ENCODE measurements around the gene RBM10. TPM values are rescaled to one million over a fixed set of nuclear protein-coding genes. Genes with fewer than 3 reads are reported as not detected.

The RBM10 gene, protein sequence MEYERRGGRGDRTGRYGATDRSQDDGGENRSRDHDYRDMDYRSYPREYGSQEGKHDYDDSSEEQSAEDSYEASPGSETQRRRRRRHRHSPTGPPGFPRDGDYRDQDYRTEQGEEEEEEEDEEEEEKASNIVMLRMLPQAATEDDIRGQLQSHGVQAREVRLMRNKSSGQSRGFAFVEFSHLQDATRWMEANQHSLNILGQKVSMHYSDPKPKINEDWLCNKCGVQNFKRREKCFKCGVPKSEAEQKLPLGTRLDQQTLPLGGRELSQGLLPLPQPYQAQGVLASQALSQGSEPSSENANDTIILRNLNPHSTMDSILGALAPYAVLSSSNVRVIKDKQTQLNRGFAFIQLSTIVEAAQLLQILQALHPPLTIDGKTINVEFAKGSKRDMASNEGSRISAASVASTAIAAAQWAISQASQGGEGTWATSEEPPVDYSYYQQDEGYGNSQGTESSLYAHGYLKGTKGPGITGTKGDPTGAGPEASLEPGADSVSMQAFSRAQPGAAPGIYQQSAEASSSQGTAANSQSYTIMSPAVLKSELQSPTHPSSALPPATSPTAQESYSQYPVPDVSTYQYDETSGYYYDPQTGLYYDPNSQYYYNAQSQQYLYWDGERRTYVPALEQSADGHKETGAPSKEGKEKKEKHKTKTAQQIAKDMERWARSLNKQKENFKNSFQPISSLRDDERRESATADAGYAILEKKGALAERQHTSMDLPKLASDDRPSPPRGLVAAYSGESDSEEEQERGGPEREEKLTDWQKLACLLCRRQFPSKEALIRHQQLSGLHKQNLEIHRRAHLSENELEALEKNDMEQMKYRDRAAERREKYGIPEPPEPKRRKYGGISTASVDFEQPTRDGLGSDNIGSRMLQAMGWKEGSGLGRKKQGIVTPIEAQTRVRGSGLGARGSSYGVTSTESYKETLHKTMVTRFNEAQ
- 50.8 and 58.4 TPM in 2 replicates for total RNA-seq

DNA sequence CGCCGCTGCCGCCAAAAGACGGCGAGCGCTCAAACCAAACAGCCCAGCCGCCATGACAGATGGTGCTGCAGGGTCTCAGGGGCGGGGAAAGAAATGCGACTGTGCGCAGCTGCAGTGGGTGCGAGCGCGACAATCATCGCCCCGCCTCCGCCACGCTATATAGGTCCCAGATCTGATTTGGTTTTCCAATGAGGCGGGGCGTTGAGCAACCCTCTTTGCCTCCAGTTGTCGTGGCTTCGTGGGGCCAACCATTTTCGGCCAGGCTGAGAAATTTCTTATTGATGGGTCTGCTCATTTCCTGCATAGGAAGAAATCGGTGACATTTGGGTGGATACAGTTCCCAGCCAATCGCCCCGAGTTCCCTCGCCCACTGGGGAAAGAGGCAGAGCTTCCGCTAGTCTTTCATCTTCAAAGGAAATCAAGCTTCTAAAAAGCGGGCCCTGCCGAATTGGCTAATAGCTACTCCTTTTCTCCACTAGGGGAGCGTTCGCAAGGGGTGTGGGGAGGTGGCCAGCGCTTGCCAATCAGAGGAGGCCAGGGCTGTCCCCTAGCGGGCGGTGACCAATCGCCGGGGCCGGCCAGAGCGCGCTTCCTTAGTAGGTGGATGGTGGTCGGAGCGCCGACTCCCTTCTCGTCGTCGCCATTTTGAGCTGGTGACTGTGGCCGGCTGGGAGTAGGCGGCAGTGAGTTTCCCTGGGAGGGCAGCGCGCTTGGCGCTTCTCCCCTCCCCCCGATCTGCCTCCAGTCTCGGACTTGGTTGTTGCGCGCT lies at the start of gene RBM10, which contains the start of gene NDUFB11:
TSS of gene RBM10 (plus strand) at position 596 of the 769 bp plus-strand sequence. CDS start 2,261 bp downstream, outside the sequence.
TSS of gene NDUFB11 (minus strand) at position 77 of the 769 bp plus-strand sequence. CDS start at position 54, 23 bp downstream.

DNA sequence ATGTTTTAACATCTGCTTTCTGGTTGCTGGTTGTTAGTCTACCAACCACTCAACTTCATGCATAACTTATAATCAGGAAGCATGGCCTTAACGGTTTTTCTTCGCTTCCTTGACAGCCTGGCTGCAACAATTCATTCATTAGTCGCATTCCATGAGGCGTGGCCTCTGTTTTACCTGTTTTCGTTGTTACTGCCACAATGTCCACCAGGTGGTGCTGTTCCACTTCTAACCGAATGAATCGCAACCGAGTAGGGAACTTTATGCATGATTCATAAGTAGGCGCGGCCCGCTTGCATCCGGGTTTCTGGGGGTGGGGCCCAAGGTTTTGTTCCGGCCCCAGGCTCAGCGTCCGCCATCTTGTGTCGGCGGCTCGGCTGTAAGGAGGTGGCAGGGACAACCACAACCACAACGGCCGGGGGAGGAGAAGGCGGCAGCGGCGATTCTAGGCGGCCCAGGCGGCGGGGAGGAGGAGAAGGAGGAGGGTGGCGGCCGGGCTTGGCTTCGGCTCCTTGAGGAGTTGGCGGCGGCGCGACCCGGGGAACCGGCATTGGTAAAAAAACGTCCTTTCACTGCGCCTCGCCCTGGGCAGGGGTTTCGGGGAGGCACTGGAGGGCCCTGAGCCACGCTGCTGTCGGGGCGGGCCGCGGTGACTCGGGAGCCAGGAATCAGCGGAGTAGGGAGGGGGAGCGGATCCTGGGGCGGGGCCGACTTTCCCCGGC lies 48.6 kb downstream of the RBM10 start, which contains the start of gene UBA1:
TSS of gene UBA1 (plus strand) at position 355 of the 719 bp plus-strand sequence. CDS start 4,974 bp downstream, outside the sequence.

DNA sequence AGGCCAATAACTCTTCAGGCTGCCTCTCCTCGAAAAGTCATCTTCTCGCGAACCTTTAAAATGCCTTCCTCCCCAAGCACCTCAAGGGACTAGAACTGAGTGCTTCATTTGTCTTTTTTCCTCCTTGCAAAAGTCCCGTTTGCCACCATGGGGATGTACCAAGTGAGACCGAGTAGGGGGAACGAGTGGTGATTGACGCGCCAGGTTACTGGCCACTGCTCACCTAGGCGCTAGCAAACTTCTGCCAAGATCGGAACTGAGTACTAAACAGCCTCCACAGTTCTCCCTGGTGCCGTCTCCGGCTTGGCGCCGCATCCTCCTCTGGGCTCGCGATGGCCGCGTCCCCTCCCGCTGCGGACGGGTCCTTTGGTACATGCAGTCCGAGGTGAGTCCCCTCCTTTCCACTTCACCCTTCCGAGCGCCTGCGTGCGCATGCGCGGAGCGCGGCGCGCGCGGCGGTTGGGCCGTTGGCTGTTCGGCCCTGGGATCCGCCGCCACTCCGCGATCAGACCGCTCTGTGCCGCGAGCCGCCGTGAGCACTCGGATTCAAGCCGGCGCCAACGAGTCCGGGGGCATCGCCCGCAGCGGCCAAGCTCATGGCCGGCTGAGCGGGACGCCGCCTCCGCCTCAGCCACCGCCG lies 73.4 kb downstream of the RBM10 start, which contains the start of gene CDK16:
TSS of gene CDK16 (plus strand) at position 402 of the 640 bp plus-strand sequence. CDS start 4,877 bp downstream, outside the sequence.

DNA sequence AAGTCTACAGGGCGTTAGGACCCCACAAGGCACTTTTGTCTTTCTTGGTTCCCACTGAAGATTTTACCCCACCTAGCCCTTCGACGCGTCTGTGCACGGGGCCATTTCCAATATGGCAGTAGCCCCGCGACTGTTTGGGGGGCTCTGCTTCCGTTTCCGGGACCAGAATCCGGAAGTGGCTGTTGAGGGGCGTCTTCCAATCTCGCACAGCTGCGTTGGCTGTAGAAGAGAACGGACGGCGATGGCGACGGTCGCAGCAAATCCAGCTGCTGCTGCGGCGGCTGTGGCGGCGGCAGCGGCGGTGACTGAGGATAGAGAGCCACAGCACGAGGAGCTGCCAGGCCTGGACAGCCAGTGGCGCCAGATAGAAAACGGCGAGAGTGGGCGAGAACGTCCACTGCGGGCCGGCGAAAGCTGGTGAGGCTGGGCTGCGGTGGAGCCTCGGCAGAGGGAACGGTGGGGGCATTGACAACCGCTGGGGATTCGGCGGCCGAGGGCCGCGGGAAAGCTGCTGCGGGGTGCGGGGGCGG lies 87.8 kb downstream of the RBM10 start, which contains the start of gene USP11:
TSS of gene USP11 (plus strand) at position 207 of the 530 bp plus-strand sequence. CDS start at position 242, 35 bp downstream.

Small RNA genes within 50 kb of the gene (small RNA-seq; reads per million reads assigned to genes)
- gene RNU12-2P: 0.35 reads per million

Other genes with a start within 250 kb of the RBM10 start
- 18.9 and 22.4 TPM in 2 replicates for gene JADE3, start 232.8 kb upstream of the RBM10 start, total RNA-seq
- gene RGN, start 66.8 kb upstream of the RBM10 start, total RNA-seq: 1.1 and 1.9 TPM in 2 replicates
- 49.0 and 49.5 TPM in 2 replicates for gene NDUFB11, start 519 bp upstream of the RBM10 start, total RNA-seq
- 218 and 311 TPM in 2 replicates for gene UBA1, start 48.6 kb downstream of the RBM10 start, total RNA-seq
- 91.1 and 143 TPM in 2 replicates for gene CDK16, start 73.5 kb downstream of the RBM10 start, total RNA-seq
- gene USP11, start 87.8 kb downstream of the RBM10 start, total RNA-seq: 16.5 and 16.7 TPM in 2 replicates
- under 0.01 TPM in 1 of 2 replicates, not detected in the other for gene ZNF157, start 225.4 kb downstream of the RBM10 start, total RNA-seq